ENCODE data around the gene GFM2. TPM values are rescaled to one million over a fixed set of nuclear protein-coding genes. Genes with fewer than 3 reads are reported as not detected.
A peak's percentile ranks its signal among the peaks of the same experiment; 100 is the strongest.

Gene GFM2
- total and polyA plus RNA-seq, 2 of the 13 experiments (the other 11 are each of a cell fraction or from before 2014, with no cell fraction given), result 22.0 to 41.6 TPM

DNA sequence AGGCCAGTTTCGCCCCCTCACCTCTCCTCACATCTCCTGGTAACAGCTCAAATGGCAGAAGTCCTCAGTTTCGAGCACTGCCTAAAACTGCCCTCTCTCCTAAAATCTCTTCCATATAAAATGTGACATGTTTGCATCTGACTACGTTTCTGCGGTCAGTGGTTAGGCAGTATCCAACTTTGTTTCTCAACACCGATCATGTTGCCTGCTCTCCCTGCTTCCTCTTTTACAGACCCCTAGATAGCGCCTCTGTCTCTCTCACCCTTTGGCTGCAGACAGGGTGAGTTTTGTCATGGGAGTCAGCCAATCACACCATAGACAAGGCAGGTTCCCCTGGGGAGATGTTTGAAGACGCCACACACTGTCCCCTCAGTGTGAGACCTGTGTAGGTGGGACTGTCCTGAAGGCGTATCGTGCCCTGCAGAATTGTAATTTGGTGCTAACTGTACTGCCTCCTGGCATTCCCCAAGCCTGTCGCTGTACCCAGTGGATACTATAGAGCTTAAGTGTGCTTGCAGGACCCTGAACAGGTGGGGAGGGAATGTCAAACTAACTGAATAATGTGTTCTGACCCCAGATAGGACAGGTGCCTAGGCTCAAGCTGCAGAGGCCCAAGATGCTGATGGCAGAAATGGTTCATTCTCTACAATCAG is 80.8 kb downstream of the GFM2 start:
- POLR2A ChIA-PET, result interaction anchor here (0.7 to 1.5 kb wide), 4 partner anchors 10 to 45 kb away, joined by 3 to 6 read pairs (median 3); partner anchors contain the start of gene ENC1
- in situ Hi-C loops (cut with HindIII; ENCODE audit: extremely low pct_ligation_motif_present, low pct_unique_long_range_greater_than_20kb), result loop anchor here (25.0 kb wide), 1 partner anchor 826 kb away; the partner anchor contains the start of genes CERT1 and POLK
- intact Hi-C loops (cut with micrococcal nuclease; ENCODE audit: unreplicated experiment), result no loop called here

More for the DNA sequence above, 80.8 kb downstream of the GFM2 start:
- Histone ChIP-seq H3K4me3 (replicated peaks in 1 of 3; ENCODE audit: insufficient read depth in 1 of 3, low read depth in 2 of 3, low read length in 3 of 3) (peak overlapping the region; percentile 84 to 92 (median 88)), H3K4me2 (ENCODE audit: low read depth, low read length) (peak overlapping the region; percentile 89), H3K9me3 (ENCODE audit: low read length) (no peaks in the 10 kb centered on the region), H3K9ac (ENCODE audit: insufficient read depth, low read depth, low read length) (peak overlapping the region; percentile 81), H4K20me1 (ENCODE audit: insufficient read depth, low read length) (no peaks in the 10 kb centered on the region), H3K4me1 (ENCODE audit: insufficient read depth, low read length) (peaks cover 27% of the 10 kb centered on the region), H3K27me3 (ENCODE audit: control insufficient read depth in 1 of 2, insufficient read depth in 2 of 2, low read length in 2 of 2) (no peaks in the 10 kb centered on the region), H3K27ac (ENCODE audit: extremely low read length, insufficient read depth, low read length) (peak overlapping the region; percentile 67), H2AFZ (ENCODE audit: low read length) (no peak overlapping the region), H3K36me3 (replicated peaks in 1 of 2; ENCODE audit: control insufficient read depth in 1 of 2, insufficient read depth in 2 of 2, low read length in 2 of 2) (peaks cover 2 to 6% of the 10 kb centered on the region in 2 experiments; a peak in 1 of 5 replicates), H3K79me2 (ENCODE audit: insufficient read depth, low read length) (peaks cover 3% of the 10 kb centered on the region)
- CTCF ChIA-PET (ENCODE audit: low intra/inter-chr PET ratio, low total read pairs), result no interaction called here
- TSS peak; percentile 63 for BruUV-seq (replicated peaks)
- TF ChIP-seq, protein P1, sequence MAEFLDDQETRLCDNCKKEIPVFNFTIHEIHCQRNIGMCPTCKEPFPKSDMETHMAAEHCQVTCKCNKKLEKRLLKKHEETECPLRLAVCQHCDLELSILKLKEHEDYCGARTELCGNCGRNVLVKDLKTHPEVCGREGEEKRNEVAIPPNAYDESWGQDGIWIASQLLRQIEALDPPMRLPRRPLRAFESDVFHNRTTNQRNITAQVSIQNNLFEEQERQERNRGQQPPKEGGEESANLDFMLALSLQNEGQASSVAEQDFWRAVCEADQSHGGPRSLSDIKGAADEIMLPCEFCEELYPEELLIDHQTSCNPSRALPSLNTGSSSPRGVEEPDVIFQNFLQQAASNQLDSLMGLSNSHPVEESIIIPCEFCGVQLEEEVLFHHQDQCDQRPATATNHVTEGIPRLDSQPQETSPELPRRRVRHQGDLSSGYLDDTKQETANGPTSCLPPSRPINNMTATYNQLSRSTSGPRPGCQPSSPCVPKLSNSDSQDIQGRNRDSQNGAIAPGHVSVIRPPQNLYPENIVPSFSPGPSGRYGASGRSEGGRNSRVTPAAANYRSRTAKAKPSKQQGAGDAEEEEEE (CRISPR knock-in tag; IDR thresholded peaks at IDR 0.05; ENCODE audit: borderline replicate concordance), result no peak
- TF ChIP-seq KMT2B (CRISPR knock-in tag; IDR thresholded peaks at IDR 0.05) (no peak), SP140L (CRISPR knock-in tag; IDR thresholded peaks at IDR 0.05; ENCODE audit: borderline replicate concordance) (no peak), FOSL1 (CRISPR knock-in tag; IDR thresholded peaks at IDR 0.05; ENCODE audit: borderline replicate concordance) (no peak), TGIF2 (CRISPR knock-in tag; IDR thresholded peaks at IDR 0.05) (no peak), ZNF550 (CRISPR knock-in tag; IDR thresholded peaks at IDR 0.05; ENCODE audit: borderline replicate concordance) (no peak), ASH2L (IDR thresholded peaks at IDR 0.05; ENCODE audit: insufficient read length, low read depth, low read length) (no peak), ZNF337 (CRISPR knock-in tag; IDR thresholded peaks at IDR 0.05; ENCODE audit: borderline replicate concordance, low read depth) (no peak), SAP130 (CRISPR knock-in tag; IDR thresholded peaks at IDR 0.05; ENCODE audit: low read depth) (peak; percentile 2; the same call in 1 of the 2 replicates), ARID2 (CRISPR knock-in tag; IDR thresholded peaks at IDR 0.05; ENCODE audit: borderline replicate concordance) (no peak), NONO (IDR thresholded peaks at IDR 0.05) (no peak), NONO (CRISPR knock-in tag; conservative IDR thresholded peaks at IDR 0.05) (no peak), SALL1 (CRISPR knock-in tag; IDR thresholded peaks at IDR 0.05) (no peak), ZNF674 (CRISPR knock-in tag; IDR thresholded peaks at IDR 0.05; ENCODE audit: low read depth) (no peak), ISX (CRISPR knock-in tag; conservative IDR thresholded peaks at IDR 0.05) (no peak)
- TF ChIP-seq, protein P2, sequence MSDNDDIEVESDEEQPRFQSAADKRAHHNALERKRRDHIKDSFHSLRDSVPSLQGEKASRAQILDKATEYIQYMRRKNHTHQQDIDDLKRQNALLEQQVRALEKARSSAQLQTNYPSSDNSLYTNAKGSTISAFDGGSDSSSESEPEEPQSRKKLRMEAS (IDR thresholded peaks at IDR 0.05), result 0 out of 2 replicates have a peak, but pooled peaks have one; percentile 15
- TF ChIP-seq, protein P3, sequence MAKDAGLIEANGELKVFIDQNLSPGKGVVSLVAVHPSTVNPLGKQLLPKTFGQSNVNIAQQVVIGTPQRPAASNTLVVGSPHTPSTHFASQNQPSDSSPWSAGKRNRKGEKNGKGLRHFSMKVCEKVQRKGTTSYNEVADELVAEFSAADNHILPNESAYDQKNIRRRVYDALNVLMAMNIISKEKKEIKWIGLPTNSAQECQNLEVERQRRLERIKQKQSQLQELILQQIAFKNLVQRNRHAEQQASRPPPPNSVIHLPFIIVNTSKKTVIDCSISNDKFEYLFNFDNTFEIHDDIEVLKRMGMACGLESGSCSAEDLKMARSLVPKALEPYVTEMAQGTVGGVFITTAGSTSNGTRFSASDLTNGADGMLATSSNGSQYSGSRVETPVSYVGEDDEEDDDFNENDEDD (CRISPR knock-in tag; IDR thresholded peaks at IDR 0.05; ENCODE audit: borderline replicate concordance), result no peak
- TF ChIP-seq, protein P4, sequence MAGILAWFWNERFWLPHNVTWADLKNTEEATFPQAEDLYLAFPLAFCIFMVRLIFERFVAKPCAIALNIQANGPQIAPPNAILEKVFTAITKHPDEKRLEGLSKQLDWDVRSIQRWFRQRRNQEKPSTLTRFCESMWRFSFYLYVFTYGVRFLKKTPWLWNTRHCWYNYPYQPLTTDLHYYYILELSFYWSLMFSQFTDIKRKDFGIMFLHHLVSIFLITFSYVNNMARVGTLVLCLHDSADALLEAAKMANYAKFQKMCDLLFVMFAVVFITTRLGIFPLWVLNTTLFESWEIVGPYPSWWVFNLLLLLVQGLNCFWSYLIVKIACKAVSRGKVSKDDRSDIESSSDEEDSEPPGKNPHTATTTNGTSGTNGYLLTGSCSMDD (CRISPR knock-in tag; IDR thresholded peaks at IDR 0.05), result no peak
- TF ChIP-seq, protein P5, sequence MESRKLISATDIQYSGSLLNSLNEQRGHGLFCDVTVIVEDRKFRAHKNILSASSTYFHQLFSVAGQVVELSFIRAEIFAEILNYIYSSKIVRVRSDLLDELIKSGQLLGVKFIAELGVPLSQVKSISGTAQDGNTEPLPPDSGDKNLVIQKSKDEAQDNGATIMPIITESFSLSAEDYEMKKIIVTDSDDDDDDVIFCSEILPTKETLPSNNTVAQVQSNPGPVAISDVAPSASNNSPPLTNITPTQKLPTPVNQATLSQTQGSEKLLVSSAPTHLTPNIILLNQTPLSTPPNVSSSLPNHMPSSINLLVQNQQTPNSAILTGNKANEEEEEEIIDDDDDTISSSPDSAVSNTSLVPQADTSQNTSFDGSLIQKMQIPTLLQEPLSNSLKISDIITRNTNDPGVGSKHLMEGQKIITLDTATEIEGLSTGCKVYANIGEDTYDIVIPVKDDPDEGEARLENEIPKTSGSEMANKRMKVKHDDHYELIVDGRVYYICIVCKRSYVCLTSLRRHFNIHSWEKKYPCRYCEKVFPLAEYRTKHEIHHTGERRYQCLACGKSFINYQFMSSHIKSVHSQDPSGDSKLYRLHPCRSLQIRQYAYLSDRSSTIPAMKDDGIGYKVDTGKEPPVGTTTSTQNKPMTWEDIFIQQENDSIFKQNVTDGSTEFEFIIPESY (CRISPR knock-in tag; IDR thresholded peaks at IDR 0.05), result no peak
- 22% methylated on average over 10 of the region's 10 CpGs for WGBS (ENCODE audit: low lambda C conversion rate)
- peak; percentile 45 for ATAC-seq
- DNase-seq (ENCODE audit: low spot score), result no peak
- peak; percentile 75 for FAIRE-seq
